NK-92 treated with Interleukin-12 subunit alpha and Interleukin-12 subunit beta, amount 100 ng/mL, for 24 hours (cell line): ENCODE results near the gene LMO2.

Experiments
- DNase-seq: peaks from one replicate; lab custom pipeline; 2025; lab: John Stamatoyannopoulos, UW

LMO2 gene

DNA sequence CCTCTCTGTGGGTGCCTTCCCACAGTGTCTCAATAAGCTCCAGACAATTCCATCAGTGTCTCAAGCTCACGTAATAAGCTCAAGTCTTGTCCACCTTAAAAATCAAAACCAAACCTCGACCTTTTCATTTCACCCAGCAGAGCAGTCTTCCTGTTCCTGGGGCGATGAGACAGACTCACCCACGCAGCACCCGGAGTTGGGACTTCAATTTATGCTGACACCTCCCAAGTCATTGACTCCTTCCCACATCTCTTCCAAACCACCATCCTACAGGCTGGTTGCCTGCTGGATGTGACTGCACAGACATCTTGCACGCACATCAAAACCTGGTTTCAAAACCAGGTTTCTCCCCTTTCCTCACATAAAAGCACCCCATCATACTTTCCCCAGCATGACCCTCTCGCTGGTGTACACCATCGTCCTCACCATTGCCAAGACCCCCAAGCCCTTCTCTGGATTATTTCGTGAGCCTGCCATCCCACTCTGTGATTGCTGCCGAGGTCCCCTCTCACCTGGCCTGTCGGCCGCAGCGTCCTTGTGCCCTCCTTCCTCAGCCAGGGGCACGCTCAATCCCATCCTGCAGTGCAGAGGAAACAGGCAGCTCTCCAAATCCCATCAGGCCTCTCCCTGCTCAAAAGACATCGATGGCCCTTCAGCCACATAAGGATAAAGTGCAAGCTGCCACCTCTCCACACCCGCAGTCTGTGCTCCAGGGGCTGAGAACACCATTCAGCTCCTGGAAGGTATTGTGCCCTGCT is 72.4 kb downstream of the LMO2 start:
- DNase-seq, result no peak
